ENCODE results near the gene VWA1. TPM values are rescaled to one million over a fixed set of nuclear protein-coding genes. Genes with fewer than 3 reads are reported as not detected.

Gene VWA1
- total and polyA plus RNA-seq, 4 donors: 18.3 to 81.3 (median 32.2) TPM

DNA sequence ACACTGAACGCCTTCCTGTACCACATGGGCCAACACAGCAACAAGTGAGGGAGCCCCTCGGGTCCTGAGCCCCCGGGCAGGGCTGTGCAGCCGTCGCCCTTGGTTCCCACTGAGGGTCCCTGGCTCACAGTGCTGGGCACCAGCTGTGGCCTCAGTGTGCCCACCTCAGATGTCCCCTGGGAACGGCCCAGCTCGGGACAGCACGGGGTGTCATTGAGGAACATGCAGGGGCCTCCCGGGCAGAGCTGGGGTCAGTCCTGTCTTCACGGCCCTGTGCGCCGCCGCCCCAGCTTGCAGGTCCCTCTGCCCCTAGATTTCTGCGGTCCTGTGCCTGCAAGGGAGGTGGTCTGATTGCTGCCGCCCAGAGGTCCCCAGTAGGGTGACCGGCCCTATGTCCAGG, 53.7 kb downstream of the VWA1 start:
- H3K27me3 ChIP-seq (ENCODE audit: control insufficient read depth in 4 of 4, insufficient read depth in 4 of 4, low read length in 3 of 4): no peaks in the 10 kb centered on the region

DNA sequence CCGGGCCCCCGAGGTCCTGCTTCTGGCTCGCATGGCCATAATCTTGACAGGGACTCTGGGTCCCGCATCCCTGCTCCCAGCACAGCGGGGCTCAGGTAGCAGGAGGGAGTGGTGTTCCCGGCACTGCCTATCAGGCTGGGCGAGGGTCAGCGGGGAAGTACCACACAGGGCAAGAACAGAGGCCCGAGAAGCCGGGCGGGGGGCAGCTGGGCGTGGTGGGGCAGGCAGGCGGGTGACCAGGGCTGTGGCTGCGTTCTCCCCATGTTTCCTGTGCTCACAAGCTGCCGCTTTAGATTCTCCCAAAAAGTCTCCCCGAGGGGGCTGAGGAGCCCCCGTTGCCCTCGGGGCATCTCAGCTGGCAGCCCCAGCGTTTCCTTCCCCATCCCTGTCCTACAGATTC, 54.4 kb downstream of the VWA1 start:
- H3K27me3 ChIP-seq (ENCODE audit: control insufficient read depth in 4 of 4, insufficient read depth in 4 of 4, low read length in 3 of 4): no peaks in the 10 kb centered on the region
- no peak overlapping the region for H3K27ac ChIP-seq (ENCODE audit: low read depth in 1 of 2, low read length in 2 of 2)
- H3K36me3 ChIP-seq (ENCODE audit: control insufficient read depth in 4 of 4, insufficient read depth in 3 of 4, low read depth in 1 of 4, low read length in 3 of 4): peaks cover 15 to 37% (median 18%) of the 10 kb centered on the region in 4 donors
- H3K4me3 ChIP-seq (ENCODE audit: low read depth in 1 of 3, low read length in 3 of 3): no peak overlapping the region
- H3K4me1 ChIP-seq (ENCODE audit: control insufficient read depth in 4 of 4, insufficient read depth in 4 of 4, low read length in 3 of 4): peaks cover 3 to 12% (median 5%) of the 10 kb centered on the region in 4 donors
- no peaks in the 10 kb centered on the region for H3K9me3 ChIP-seq (ENCODE audit: control insufficient read depth in 4 of 4, low read length in 3 of 4)
- 96% methylated on average over 19 of the region's 19 CpGs for WGBS
- H3K9ac ChIP-seq (ENCODE audit: low read depth in 1 of 2, low read length in 2 of 2): no peak overlapping the region
- no peak for DNase-seq (ENCODE audit: low spot score)
- TF ChIP-seq RAD21 (IDR thresholded peaks at IDR 0.05) (no peak), HNF4G (IDR thresholded peaks at IDR 0.05) (no peak), GABPA (IDR thresholded peaks at IDR 0.05 in 1 of 2, conservative IDR thresholded peaks at IDR 0.05 in 1 of 2) (no peak), TAF1 (conservative IDR thresholded peaks at IDR 0.05) (no peak), SP1 (IDR thresholded peaks at IDR 0.05) (no peak), FOXA2 (IDR thresholded peaks at IDR 0.05) (no peak), HNF4A (conservative IDR thresholded peaks at IDR 0.05) (no peak), RXRA (IDR thresholded peaks at IDR 0.05) (no peak), EGR1 (IDR thresholded peaks at IDR 0.05; ENCODE audit: low read depth in 2 of 2) (no peak), NR2F2 (IDR thresholded peaks at IDR 0.05) (no peak), JUND (IDR thresholded peaks at IDR 0.05) (no peak), FOXA1 (IDR thresholded peaks at IDR 0.05) (no peak), YY1 (IDR thresholded peaks at IDR 0.05) (no peak)
- TF ChIP-seq, protein P1, sequence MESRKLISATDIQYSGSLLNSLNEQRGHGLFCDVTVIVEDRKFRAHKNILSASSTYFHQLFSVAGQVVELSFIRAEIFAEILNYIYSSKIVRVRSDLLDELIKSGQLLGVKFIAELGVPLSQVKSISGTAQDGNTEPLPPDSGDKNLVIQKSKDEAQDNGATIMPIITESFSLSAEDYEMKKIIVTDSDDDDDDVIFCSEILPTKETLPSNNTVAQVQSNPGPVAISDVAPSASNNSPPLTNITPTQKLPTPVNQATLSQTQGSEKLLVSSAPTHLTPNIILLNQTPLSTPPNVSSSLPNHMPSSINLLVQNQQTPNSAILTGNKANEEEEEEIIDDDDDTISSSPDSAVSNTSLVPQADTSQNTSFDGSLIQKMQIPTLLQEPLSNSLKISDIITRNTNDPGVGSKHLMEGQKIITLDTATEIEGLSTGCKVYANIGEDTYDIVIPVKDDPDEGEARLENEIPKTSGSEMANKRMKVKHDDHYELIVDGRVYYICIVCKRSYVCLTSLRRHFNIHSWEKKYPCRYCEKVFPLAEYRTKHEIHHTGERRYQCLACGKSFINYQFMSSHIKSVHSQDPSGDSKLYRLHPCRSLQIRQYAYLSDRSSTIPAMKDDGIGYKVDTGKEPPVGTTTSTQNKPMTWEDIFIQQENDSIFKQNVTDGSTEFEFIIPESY (IDR thresholded peaks at IDR 0.05): no peak
- TF ChIP-seq, protein P2, sequence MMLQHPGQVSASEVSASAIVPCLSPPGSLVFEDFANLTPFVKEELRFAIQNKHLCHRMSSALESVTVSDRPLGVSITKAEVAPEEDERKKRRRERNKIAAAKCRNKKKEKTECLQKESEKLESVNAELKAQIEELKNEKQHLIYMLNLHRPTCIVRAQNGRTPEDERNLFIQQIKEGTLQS (IDR thresholded peaks at IDR 0.05): no peak
- TF ChIP-seq, protein P3, sequence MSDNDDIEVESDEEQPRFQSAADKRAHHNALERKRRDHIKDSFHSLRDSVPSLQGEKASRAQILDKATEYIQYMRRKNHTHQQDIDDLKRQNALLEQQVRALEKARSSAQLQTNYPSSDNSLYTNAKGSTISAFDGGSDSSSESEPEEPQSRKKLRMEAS (IDR thresholded peaks at IDR 0.05): no peak

More for the DNA sequence above, 53.7 kb downstream of the VWA1 start:
- TF ChIP-seq NR2F2 (IDR thresholded peaks at IDR 0.05): no peak
- TF ChIP-seq, protein P4, sequence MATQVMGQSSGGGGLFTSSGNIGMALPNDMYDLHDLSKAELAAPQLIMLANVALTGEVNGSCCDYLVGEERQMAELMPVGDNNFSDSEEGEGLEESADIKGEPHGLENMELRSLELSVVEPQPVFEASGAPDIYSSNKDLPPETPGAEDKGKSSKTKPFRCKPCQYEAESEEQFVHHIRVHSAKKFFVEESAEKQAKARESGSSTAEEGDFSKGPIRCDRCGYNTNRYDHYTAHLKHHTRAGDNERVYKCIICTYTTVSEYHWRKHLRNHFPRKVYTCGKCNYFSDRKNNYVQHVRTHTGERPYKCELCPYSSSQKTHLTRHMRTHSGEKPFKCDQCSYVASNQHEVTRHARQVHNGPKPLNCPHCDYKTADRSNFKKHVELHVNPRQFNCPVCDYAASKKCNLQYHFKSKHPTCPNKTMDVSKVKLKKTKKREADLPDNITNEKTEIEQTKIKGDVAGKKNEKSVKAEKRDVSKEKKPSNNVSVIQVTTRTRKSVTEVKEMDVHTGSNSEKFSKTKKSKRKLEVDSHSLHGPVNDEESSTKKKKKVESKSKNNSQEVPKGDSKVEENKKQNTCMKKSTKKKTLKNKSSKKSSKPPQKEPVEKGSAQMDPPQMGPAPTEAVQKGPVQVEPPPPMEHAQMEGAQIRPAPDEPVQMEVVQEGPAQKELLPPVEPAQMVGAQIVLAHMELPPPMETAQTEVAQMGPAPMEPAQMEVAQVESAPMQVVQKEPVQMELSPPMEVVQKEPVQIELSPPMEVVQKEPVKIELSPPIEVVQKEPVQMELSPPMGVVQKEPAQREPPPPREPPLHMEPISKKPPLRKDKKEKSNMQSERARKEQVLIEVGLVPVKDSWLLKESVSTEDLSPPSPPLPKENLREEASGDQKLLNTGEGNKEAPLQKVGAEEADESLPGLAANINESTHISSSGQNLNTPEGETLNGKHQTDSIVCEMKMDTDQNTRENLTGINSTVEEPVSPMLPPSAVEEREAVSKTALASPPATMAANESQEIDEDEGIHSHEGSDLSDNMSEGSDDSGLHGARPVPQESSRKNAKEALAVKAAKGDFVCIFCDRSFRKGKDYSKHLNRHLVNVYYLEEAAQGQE (IDR thresholded peaks at IDR 0.05): no peak
- no peak for TF ChIP-seq FOXA2 (IDR thresholded peaks at IDR 0.05)
- TF ChIP-seq FOXA1 (IDR thresholded peaks at IDR 0.05): no peak
- TF ChIP-seq SP1 (IDR thresholded peaks at IDR 0.05): no peak
- TF ChIP-seq RXRA (IDR thresholded peaks at IDR 0.05): no peak
- no peak for TF ChIP-seq GABPA (IDR thresholded peaks at IDR 0.05 in 1 of 2, conservative IDR thresholded peaks at IDR 0.05 in 1 of 2)
- TF ChIP-seq, protein P2 (IDR thresholded peaks at IDR 0.05): no peak
- TF ChIP-seq JUND (IDR thresholded peaks at IDR 0.05): no peak
- TF ChIP-seq, protein P1 (IDR thresholded peaks at IDR 0.05): no peak
- TF ChIP-seq TAF1 (conservative IDR thresholded peaks at IDR 0.05): no peak
- TF ChIP-seq EGR1 (IDR thresholded peaks at IDR 0.05; ENCODE audit: low read depth in 2 of 2): no peak
- no peak overlapping the region for H3K9ac ChIP-seq (ENCODE audit: low read depth in 1 of 2, low read length in 2 of 2)
- no peak overlapping the region for H3K4me3 ChIP-seq (ENCODE audit: low read depth in 1 of 3, low read length in 3 of 3)
- H3K4me1 ChIP-seq (ENCODE audit: control insufficient read depth in 4 of 4, insufficient read depth in 4 of 4, low read length in 3 of 4): peaks cover 3 to 12% (median 5%) of the 10 kb centered on the region in 4 donors
- WGBS: 97% methylated on average over 16 of the region's 16 CpGs
- H3K9me3 ChIP-seq (ENCODE audit: control insufficient read depth in 4 of 4, low read length in 3 of 4): no peaks in the 10 kb centered on the region
- DNase-seq (ENCODE audit: low spot score): no peak
- peaks cover 15 to 37% (median 18%) of the 10 kb centered on the region in 4 donors for H3K36me3 ChIP-seq (ENCODE audit: control insufficient read depth in 4 of 4, insufficient read depth in 3 of 4, low read depth in 1 of 4, low read length in 3 of 4)
- no peak overlapping the region for H3K27ac ChIP-seq (ENCODE audit: low read depth in 1 of 2, low read length in 2 of 2)

All from liver (tissue), 9 donors.